IPS-NIHi7 (cell line): ENCODE data around the gene NRF1.
A peak's percentile ranks its signal among the peaks of the same experiment; 100 is the strongest.
"Not testable (repeated sequence)": the region's sequence is repeated elsewhere in the genome, so short reads cannot be mapped to it uniquely, and the experiment has no call there.

Experiments used
- DNase-seq: peaks from one replicate; pipeline ENCODE4 v3.0.0; 2012; ENCODE audit warnings: mixed read lengths; ENCODE audit errors: extremely low spot score

The NRF1 gene

DNA sequence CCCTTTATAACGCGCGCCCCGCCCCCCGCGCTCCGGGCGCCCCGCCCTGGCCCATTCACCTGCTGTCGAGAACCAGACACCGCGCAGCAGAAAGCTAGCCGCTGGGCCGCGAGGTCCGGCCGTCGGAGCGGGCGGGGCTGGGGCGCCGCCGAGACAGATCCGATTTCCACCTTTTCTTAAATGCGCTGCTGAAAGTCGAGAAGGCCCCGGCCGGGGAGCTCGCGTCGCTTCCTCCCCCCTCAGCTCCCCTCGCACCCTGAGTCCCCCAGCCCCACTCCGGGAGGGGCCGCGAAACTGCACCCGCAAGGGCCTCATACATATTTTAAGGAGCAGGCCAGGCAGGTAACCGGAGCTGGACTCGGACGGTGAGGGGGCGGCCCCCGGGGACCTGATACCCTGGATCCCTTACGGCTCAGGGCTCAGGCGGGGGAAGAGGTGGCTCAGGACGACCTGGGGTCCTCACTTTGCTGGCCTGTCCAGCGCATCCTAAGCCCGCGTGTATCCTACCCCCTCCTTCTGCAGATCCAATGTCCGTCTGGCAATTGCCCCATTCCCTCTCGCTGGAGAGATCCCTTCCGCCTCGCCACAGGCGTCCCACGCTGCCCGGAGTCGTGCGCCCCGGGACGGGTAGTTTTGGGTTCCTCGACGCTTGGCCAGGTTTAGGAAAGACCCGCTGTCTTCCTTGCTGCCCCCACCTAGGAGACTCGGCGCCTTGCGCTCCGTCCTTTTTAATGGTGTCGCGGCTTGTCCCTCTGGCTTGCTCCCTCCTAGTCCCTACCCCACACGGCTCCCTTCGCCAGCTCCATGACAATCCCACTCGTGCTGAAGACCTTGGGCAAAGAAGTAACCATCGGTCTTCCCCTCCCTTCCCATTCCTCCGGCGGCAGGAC, 170.7 kb downstream of the NRF1 start:
- peak; percentile 55 for DNase-seq

DNA sequence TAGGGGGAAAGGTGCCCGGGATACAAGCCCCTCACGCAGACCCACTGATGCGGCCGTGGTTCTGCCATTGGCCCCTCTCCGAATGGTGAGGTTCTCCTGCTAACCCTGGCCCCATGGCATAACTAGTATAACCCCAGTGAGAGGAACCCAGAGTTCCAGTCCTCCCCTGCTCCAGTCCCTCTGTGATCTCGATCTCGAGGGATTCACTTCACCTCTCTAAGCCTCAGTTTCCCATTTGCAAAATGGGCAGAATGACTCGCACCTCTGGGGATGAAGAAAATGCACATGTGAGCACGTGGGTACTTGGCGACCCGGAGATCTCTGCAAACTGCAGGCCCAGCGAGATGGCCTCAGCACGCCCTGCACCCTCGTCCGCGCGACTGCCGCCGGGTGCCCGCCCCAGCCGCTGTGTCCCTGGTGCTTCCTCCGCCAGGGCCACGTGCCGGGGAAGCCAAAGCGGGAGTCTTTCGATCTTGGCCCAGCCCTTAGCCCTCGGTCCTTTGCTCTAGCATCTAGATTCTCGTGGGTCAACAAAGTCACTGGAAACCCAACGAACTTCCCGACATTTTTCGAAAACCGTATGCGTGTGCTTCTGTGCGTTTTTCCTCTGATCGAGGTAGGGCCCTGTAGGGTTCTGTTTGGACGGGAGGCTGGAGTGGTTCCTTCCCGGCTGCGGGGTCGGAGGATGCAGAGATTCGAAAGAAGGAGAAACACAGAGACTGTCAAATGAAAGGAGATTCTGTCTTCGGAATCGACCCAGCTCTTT, 171.5 kb downstream of the NRF1 start:
- no peak for DNase-seq

DNA sequence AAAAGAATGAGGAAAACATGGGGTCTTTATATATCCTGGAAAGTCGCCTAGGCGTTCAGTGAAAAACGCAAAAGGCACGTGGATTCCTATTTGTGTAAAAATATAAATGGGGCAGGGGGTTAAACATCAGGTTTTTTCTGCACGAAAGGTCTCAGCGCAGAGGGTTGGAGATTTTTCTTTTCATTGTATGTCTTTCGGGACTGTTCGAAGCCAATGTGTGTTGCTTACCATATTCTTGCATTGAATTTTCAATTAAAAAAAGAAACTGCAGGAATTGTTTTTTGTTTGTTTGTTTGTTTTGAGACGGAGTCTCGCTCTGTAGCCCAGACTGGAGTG, 172.0 kb downstream of the NRF1 start:
- DNase-seq = no peak

GRCh38 chr7:129784437-129784782, 172.9 kb downstream of the NRF1 start:
- no peak for DNase-seq

DNA sequence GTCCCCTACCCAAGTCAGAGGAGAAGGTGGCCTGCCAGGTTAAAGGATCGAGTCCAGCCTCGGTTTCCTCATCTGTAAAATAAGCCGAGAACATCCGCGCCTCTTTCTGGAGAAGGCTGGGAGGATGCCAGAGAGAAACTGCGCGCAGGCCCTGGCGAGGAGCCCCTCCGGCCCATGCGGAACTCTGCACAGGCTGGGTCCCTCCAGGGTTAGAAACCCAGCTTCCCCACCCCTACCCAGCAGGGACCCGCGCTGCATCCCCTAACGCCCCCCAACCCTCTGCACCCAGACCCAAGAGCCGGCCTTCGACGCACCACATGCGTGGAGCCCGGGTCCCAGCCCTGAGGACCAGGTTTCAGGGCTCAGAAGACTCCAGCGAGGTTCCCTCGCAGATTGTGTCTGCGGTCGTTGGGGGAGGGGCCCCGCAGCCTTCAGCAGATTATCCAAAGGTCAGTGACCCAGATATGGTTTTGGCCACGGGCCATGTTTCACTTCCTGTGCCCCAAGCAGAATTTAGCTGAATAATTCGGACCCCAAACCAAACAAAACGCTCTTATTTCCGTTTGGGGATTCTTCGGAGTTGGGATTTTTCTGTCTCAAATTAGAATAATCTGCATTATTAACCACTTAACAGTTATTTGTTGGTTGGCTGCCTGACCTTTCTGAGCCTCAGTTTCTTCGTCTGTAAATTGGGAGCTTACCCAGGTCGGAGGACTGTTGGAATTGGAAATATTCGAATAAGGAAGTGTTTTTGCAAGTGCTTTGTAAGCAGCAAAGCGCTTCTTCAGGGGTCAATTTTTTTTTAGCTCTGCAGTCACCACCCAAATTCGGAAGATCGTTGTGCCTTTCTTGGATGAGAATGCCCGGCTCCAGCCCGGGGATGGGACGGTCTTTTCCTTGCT, 173.5 kb downstream of the NRF1 start:
- DNase-seq = no peak

GRCh38 chr7:129785685-129786514, 174.4 kb downstream of the NRF1 start:
- DNase-seq = no peak

GRCh38 chr7:129786825-129787563, 175.5 kb downstream of the NRF1 start:
- DNase-seq = no peak

DNA sequence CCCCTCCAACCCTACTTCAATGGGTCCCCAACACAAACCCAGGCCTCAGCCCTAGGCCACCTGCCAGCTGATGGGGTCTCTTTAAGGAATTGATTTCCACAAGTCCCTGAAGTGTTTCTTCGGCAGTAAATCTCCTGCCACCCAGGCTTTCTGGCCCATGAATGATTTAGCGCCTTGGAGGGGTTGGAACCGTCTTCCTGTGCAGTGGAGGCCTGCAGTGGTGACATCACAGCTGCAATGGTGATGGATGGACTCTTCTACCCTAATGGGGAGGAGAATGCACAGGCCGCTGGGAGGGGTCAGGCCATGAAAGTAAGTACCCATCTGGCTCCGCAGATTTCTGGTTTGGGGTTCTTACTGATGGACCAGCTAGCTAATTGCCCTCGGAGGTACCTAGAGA, 177.5 kb downstream of the NRF1 start:
- DNase-seq = no peak

GRCh38 chr7:129789652-129790051, 178.1 kb downstream of the NRF1 start:
- no peak for DNase-seq

DNA sequence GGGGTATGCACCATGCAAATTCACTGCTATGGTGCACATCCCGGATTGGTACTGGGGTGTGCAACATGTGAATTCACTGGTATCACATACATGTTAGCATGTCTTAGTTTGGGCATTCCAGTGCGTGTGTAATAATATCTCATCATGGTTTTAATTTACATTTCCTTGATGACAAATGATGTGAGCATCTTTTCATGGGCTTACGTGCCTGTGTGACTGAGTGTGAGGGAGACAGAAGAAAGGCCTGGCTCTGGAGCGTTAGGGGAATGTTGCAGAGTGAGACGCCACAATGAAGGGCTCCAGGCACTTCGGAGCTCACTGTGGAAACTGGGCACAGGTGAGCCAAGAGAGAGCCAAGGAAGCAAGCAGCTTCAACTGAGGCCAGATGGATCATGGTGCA, 178.6 kb downstream of the NRF1 start:
- no peak for DNase-seq

- peak; percentile 8 for DNase-seq
Observed at GRCh38 chr7:129792721-129793120, 181.2 kb downstream of the NRF1 start.

DNA sequence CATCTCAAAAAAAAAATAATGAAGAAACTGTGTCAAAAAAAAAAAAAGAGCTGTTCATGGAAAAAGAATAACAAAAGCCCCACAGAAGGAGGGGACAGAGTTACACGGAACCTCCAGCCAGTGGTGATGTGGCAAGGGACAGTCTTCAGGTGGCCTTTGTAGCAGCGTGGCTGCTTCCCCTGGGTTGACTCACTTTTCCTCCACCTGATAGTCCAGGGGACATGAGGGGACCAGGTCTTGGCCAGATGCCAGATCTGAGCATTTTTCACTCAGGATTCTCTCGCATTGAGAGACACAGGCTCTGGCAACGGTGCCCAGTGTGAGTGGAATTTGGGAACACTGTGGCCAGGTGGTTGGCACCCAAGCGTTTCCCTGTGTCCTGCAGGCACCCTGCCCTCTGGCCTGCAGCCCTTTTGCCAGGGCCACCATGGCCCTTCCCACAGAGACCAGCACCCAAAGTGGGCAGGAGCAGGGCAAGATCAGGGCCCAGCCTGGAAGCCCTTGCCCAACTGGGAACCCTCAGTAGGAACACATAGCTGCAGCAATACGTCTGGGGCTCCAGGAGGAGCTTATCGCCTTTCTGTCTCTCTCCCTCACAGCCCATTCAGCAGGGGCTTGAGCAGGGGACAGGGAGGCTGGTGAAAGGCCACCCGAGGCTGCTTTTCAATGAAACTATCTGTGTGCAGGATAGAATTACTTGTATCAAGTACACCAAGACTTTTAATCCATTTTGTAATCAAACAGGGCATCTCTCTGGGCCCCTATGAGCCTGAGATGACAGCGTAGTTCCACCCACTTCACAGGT, 182.2 kb downstream of the NRF1 start:
- DNase-seq = peak; percentile 11

DNA sequence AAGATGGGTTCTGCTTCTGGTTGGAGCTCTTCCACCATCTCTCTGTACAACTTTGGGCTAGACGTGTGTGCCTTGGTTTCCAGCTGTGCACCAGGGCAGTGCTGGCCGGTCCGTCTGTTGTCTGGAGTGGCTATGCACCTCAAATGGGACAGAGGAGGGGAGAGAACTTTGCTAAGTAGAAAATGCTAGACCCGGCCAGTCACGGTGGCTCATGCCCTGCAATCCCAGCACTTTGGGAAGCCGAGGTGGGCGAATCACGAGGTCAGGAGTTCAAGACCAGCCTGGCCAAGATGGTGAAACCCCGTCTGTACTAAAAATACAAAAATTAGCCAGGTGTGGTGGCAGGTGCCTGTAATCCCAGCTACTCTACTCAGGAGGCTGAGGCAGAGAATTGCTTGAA, 182.9 kb downstream of the NRF1 start:
- DNase-seq = not testable (repeated sequence)

- no peak for DNase-seq
Observed at GRCh38 chr7:129796186-129796775, 184.8 kb downstream of the NRF1 start.

GRCh38 chr7:129797214-129797789, 185.8 kb downstream of the NRF1 start:
- DNase-seq = no peak

GRCh38 chr7:129798616-129799349, 187.3 kb downstream of the NRF1 start:
- no peak for DNase-seq

GRCh38 chr7:129799350-129799955, 187.9 kb downstream of the NRF1 start:
- no peak for DNase-seq

DNA sequence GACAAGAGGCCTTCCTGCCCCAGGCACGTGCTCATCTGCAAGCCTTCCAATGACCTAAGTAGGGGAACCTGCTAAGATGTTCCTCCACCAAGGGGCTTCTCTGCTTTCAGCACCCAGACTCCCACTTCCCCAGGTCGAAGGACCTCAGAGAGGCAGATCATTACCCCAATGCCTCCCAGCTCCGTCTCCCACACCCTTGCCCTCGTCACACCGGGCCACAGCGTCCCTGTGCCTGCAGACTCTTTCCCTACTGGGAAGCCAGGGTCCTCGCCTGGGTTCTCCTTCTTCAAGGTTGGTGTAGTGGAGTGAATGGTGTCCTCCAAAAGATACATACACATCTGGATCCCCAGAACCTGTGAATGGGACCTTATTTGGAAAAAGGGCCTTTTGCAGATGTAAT, 189.4 kb downstream of the NRF1 start:
- no peak for DNase-seq
